WTC11 (cell line): ENCODE data around the gene ARMH1.

Source experiments
- ARID4B ChIP-seq: sonication (generic); formaldehyde crosslinking; IDR thresholded peaks from 2 replicates; pipeline ENCODE4 v1.8.0; 2023; ENCODE audit warnings: missing genetic modification reagents, mild to moderate bottlenecking, borderline replicate concordance
- CTCF ChIP-seq: fragments of 200-600 bp; IDR thresholded peaks from 2 replicates; pipeline ENCODE4 v1.8.0; 2022; ENCODE audit warnings: antibody characterized with exemption
- E2F5 ChIP-seq: sonication (generic); formaldehyde crosslinking; IDR thresholded peaks from 2 replicates; pipeline ENCODE4 v1.8.1; 2022; ENCODE audit warnings: mild to moderate bottlenecking, moderate library complexity, missing genetic modification reagents
- ESRRA ChIP-seq: sonication (generic); formaldehyde crosslinking; IDR thresholded peaks from 2 replicates; pipeline ENCODE4 v1.8.1; 2022; ENCODE audit warnings: mild to moderate bottlenecking, missing genetic modification reagents, borderline replicate concordance
- IRF2 ChIP-seq: sonication (generic); formaldehyde crosslinking; IDR thresholded peaks from 2 replicates; pipeline ENCODE4 v1.8.0; 2022; ENCODE audit warnings: low read depth, missing genetic modification reagents, borderline replicate concordance
- JUN ChIP-seq: sonication (generic); formaldehyde crosslinking; IDR thresholded peaks from 2 replicates; pipeline ENCODE4 v1.8.0; 2023; ENCODE audit warnings: mild to moderate bottlenecking, missing genetic modification reagents
- MAX ChIP-seq: sonication (generic); formaldehyde crosslinking; IDR thresholded peaks from 2 replicates; pipeline ENCODE4 v1.8.0; 2022; ENCODE audit warnings: mild to moderate bottlenecking, missing genetic modification reagents
- ZNF138 ChIP-seq: sonication (generic); formaldehyde crosslinking; conservative IDR thresholded peaks from 2 replicates; pipeline ENCODE4 v1.8.1; 2022; ENCODE audit warnings: mild to moderate bottlenecking, moderate library complexity, missing genetic modification reagents
- ZNF423 ChIP-seq: fragments of 250-450 bp; sonication (Bioruptor Pico); IDR thresholded peaks from 2 replicates; pipeline ENCODE4 v2.1.2; 2022; ENCODE audit warnings: mild to moderate bottlenecking, moderate library complexity

- TF ChIP-seq ESRRA (CRISPR knock-in tag) (no peak), ARID4B (CRISPR knock-in tag) (no peak), ZNF138 (no peak), E2F5 (CRISPR knock-in tag) (no peak), JUN (CRISPR knock-in tag) (no peak), ZNF423 (CRISPR knock-in tag) (no peak), CTCF (no peak), IRF2 (no peak), MAX (CRISPR knock-in tag) (no peak)
These were observed 3.6 kb downstream of the ARMH1 start for GRCh38 chr1:44678120-44678519.
